DOHH2 (cell line): ENCODE measurements around the gene BCOR.
A peak's percentile ranks its signal among the peaks of the same experiment; 100 is the strongest.

Experiments used
- H3F3A ChIP-seq: fragments of 200-600 bp; sonication (generic), shearing (Covaris generic); 2 replicates; pipeline ENCODE4 v1.6.0; 2016; ENCODE audit warnings: antibody characterized with exemption, mild to moderate bottlenecking; ENCODE audit not compliant: control insufficient read depth, insufficient read depth
- H3K27ac ChIP-seq: fragments of 200-600 bp; sonication (generic); 2 replicates; pipeline ENCODE4 v1.5.1; 2014; ENCODE audit warnings: low read depth, mild to moderate bottlenecking, low read length, moderate library complexity
- H3K27me3 ChIP-seq: fragments of 200-600 bp; sonication (generic); 2 replicates; pipeline ENCODE4 v1.6.1; 2014; ENCODE audit warnings: mild to moderate bottlenecking, low read length, mixed read lengths; ENCODE audit not compliant: control insufficient read depth
- H3K36me3 ChIP-seq: fragments of 200-600 bp; sonication (generic); 2 replicates; pipeline ENCODE4 v1.6.1; 2014; ENCODE audit warnings: mild to moderate bottlenecking, low read length, moderate library complexity, mixed read lengths; ENCODE audit not compliant: control insufficient read depth
- H3K4me1 ChIP-seq: fragments of 200-600 bp; sonication (generic); 2 replicates; pipeline ENCODE4 v1.6.1; 2014; ENCODE audit warnings: mild to moderate bottlenecking, low read length, mixed read lengths; ENCODE audit not compliant: control insufficient read depth
- H3K4me2 ChIP-seq: fragments of 200-600 bp; sonication (generic); 2 replicates; pipeline ENCODE4 v1.6.0; 2014; ENCODE audit warnings: mild to moderate bottlenecking, low read length, moderate library complexity
- H3K4me3 ChIP-seq: fragments of 200-600 bp; sonication (generic); 2 replicates; pipeline ENCODE4 v1.5.1; 2014; ENCODE audit warnings: mild to moderate bottlenecking, low read length, mixed read lengths
- H3K79me2 ChIP-seq: fragments of 200-600 bp; sonication (generic); 2 replicates; pipeline ENCODE4 v1.6.1; 2014; ENCODE audit warnings: mild to moderate bottlenecking, low read length, mixed read lengths; ENCODE audit not compliant: control insufficient read depth
- H3K9me2 ChIP-seq: fragments of 200-600 bp; sonication (generic); replicated peaks from 2 replicates; pipeline ENCODE4 v1.6.1; 2014; ENCODE audit warnings: mild to moderate bottlenecking, low read length, mixed read lengths; ENCODE audit not compliant: control insufficient read depth
- H3K9me3 ChIP-seq: fragments of 200-600 bp; sonication (generic); 2 replicates; pipeline ENCODE4 v1.6.1; 2014; ENCODE audit warnings: antibody characterized with exemption, low read length, mixed read lengths; ENCODE audit not compliant: control insufficient read depth, insufficient read depth
- H4K20me1 ChIP-seq: fragments of 200-600 bp; sonication (generic); 2 replicates; pipeline ENCODE4 v1.6.0; 2014; ENCODE audit warnings: low read depth, mild to moderate bottlenecking, antibody characterized with exemption, low read length, moderate library complexity; ENCODE audit not compliant: control insufficient read depth, insufficient read depth
- CTCF ChIP-seq: fragments of 200-600 bp; sonication (generic); IDR thresholded peaks from one replicate; pipeline ENCODE4 v1.5.1; 2014; ENCODE audit warnings: antibody characterized with exemption, mild to moderate bottlenecking, low read depth, low read length; ENCODE audit not compliant: poor library complexity, severe bottlenecking
- EZH2phosphoT487 ChIP-seq: fragments of 200-600 bp; sonication (generic); IDR thresholded peaks from 2 replicates; pipeline ENCODE4 v1.6.1; 2017; ENCODE audit warnings: borderline replicate concordance, mild to moderate bottlenecking, antibody characterized with exemption, low read length, moderate library complexity, mixed read lengths

BCOR gene

GRCh38 chrX:40005292-40006011 is 92.3 kb downstream of the BCOR start:
- H3K4me3 ChIP-seq = no peak overlapping the region
- H3K79me2 ChIP-seq = no peaks in the 10 kb centered on the region
- H3K4me1 ChIP-seq = peaks cover 3% of the 10 kb centered on the region; the same call in 1 of the 2 replicates
- no peaks in the 10 kb centered on the region for H4K20me1 ChIP-seq
- TF ChIP-seq CTCF (no peak), EZH2phosphoT487 (peak; percentile 44; the same call in 1 of the 2 replicates)
- H3K9me3 ChIP-seq = no peaks in the 10 kb centered on the region
- H3K4me2 ChIP-seq = no peak overlapping the region
- no peaks in the 10 kb centered on the region for H3F3A ChIP-seq
- no peaks in the 10 kb centered on the region for H3K9me2 ChIP-seq
- H3K27ac ChIP-seq = no peak overlapping the region
- H3K36me3 ChIP-seq = no peaks in the 10 kb centered on the region
- peaks cover 50% of the 10 kb centered on the region for H3K27me3 ChIP-seq

GRCh38 chrX:40004921-40005291 is 92.9 kb downstream of the BCOR start:
- Histone ChIP-seq H3K4me2 (no peak overlapping the region), H3K9me3 (no peaks in the 10 kb centered on the region), H3F3A (no peaks in the 10 kb centered on the region), H3K4me3 (no peak overlapping the region), H3K36me3 (no peaks in the 10 kb centered on the region), H4K20me1 (no peaks in the 10 kb centered on the region), H3K4me1 (peaks cover 3% of the 10 kb centered on the region; the same call in 1 of the 2 replicates), H3K27ac (no peak overlapping the region), H3K27me3 (peaks cover 45% of the 10 kb centered on the region), H3K9me2 (no peaks in the 10 kb centered on the region), H3K79me2 (no peaks in the 10 kb centered on the region)
- TF ChIP-seq CTCF = no peak
- no peak for TF ChIP-seq EZH2phosphoT487

- H3K4me1 ChIP-seq = no peaks in the 10 kb centered on the region; the same call in 1 of the 2 replicates
- H3K27ac ChIP-seq = no peak overlapping the region
- no peaks in the 10 kb centered on the region for H3K79me2 ChIP-seq
- no peaks in the 10 kb centered on the region for H3F3A ChIP-seq
- no peaks in the 10 kb centered on the region for H3K9me2 ChIP-seq
- TF ChIP-seq EZH2phosphoT487 (no peak), CTCF (no peak)
- no peaks in the 10 kb centered on the region for H3K9me3 ChIP-seq
- peaks cover 38% of the 10 kb centered on the region for H3K27me3 ChIP-seq
- H3K4me3 ChIP-seq = no peak overlapping the region
- H3K36me3 ChIP-seq = no peaks in the 10 kb centered on the region
- H3K4me2 ChIP-seq = no peak overlapping the region
- no peaks in the 10 kb centered on the region for H4K20me1 ChIP-seq
These were observed 93.6 kb downstream of the BCOR start for GRCh38 chrX:40004246-40004535.
